Lung (tissue), 12 donors: Measurements from ENCODE around the gene PPM1B. TPM values are rescaled to one million over a fixed set of nuclear protein-coding genes. Genes with fewer than 3 reads are reported as not detected.

Experiments used
- ATAC-seq: fragments of 200-7000 bp; cut with Tn5 transposase; one replicate; pipeline ENCODE4 v1.9.1; 2020; ENCODE audit warnings: moderate number of reproducible peaks; ENCODE audit not compliant: insufficient read depth, low FRiP score
- DNase-seq, 3 donors: peaks; one replicate each; pipeline ENCODE4 v3.0.0-alpha.2; 2013 to 2017
- H3K27ac ChIP-seq, 2 donors: one replicate each; pipeline ENCODE4 v1.5.1; 2013; ENCODE audit warnings: mild to moderate bottlenecking in 2 of 2, moderate library complexity in 2 of 2, control low read depth in 1 of 2, inconsistent platforms in 1 of 2, low read depth in 1 of 2, low read length in 1 of 2
- H3K27me3 ChIP-seq, 3 donors: one replicate each; pipeline ENCODE4 v1.5.1; 2013; ENCODE audit warnings: low read length in 2 of 3; ENCODE audit not compliant: control insufficient read depth in 3 of 3, insufficient read depth in 3 of 3
- H3K36me3 ChIP-seq, 4 donors: one replicate each; pipeline ENCODE4 v1.5.1; 2013; ENCODE audit warnings: low read length in 4 of 4, mild to moderate bottlenecking in 1 of 4, moderate library complexity in 1 of 4; ENCODE audit not compliant: control insufficient read depth in 4 of 4, insufficient read depth in 4 of 4
- H3K4me1 ChIP-seq, 5 donors: one replicate each; pipeline ENCODE4 v1.5.1; 2013; ENCODE audit warnings: low read length in 5 of 5, mild to moderate bottlenecking in 2 of 5, moderate library complexity in 1 of 5; ENCODE audit not compliant: control insufficient read depth in 5 of 5, insufficient read depth in 5 of 5
- H3K4me3 ChIP-seq: one replicate; pipeline ENCODE4 v1.5.1; 2013; ENCODE audit warnings: mild to moderate bottlenecking, control low read depth, moderate library complexity
- H3K9ac ChIP-seq, 2 donors: one replicate each; pipeline ENCODE4 v1.5.1; 2013; ENCODE audit warnings: low read length in 2 of 2, control low read depth in 1 of 2; ENCODE audit not compliant: insufficient read depth in 1 of 2
- H3K9me3 ChIP-seq, 4 donors: one replicate each; pipeline ENCODE4 v1.5.1; 2013; ENCODE audit warnings: low read length in 3 of 4, mild to moderate bottlenecking in 1 of 4, moderate library complexity in 1 of 4; ENCODE audit not compliant: control insufficient read depth in 4 of 4, insufficient read depth in 3 of 4
- CTCF ChIP-seq: IDR thresholded peaks from 2 replicates; pipeline ENCODE4 v1.5.1; 2012; ENCODE audit warnings: mild to moderate bottlenecking; ENCODE audit errors: control extremely low read depth, extremely low read depth
- WGBS, 2 donors: extraction: QIAGEN DNeasy Blood & Tissue Kit; methylation state at CpG; one replicate each; pipeline ENCODE4 v1.1.7; 2013; 5-methylcytosine and 5-hydroxymethylcytosine counted together
- polyA plus RNA-seq, 2 donors: library from polyadenylated mRNA; stranded (reverse); fragments of 200-250 nt; gene quantifications; one replicate each; pipeline ENCODE4 v1.2.1, GENCODE V29; 2013
- total RNA-seq, 2 donors: library from RNA; depleted of rRNA in 1 of 2; stranded (reverse); fragments of >200 nt in 1 of 2; gene quantifications; one replicate each; pipeline ENCODE4 v1.2.1, GENCODE V29; 2014 to 2021
- donor health status: control.
- donor health status: control.
- donor health status: Bipolar disorder and iron deficiency.
- donor health status: healthy.
- donor health status: DM: yes; HTN: yes; CAD: no.

Gene PPM1B
- total and polyA plus RNA-seq, 4 donors = 18.2 to 66.2 (median 29.6) TPM

- Histone ChIP-seq H3K4me1 (peaks cover 0 to 3% (median 0%) of the 10 kb centered on the region in 5 donors), H3K9me3 (no peaks in the 10 kb centered on the region), H3K4me3 (no peak overlapping the region), H3K9ac (no peak overlapping the region), H3K27me3 (peaks cover 0 to 2% (median 0%) of the 10 kb centered on the region in 3 donors), H3K36me3 (no peaks in the 10 kb centered on the region), H3K27ac (no peak overlapping the region)
- DNase-seq (peak in 2 of 3 donors; percentile 3 to 22), ATAC-seq (no peak)
- 42 to 65% methylated on average over 2 of the region's 2 CpGs for WGBS, 2 donors
- TF ChIP-seq CTCF = no peak
Observed at GRCh38 chr2:44135771-44136170, 32.9 kb upstream of the PPM1B start.

GRCh38 chr2:44136252-44136651, 32.4 kb upstream of the PPM1B start:
- Histone ChIP-seq H3K27me3 (peaks cover 0 to 2% (median 0%) of the 10 kb centered on the region in 3 donors), H3K4me3 (no peak overlapping the region), H3K9ac (no peak overlapping the region), H3K9me3 (no peaks in the 10 kb centered on the region), H3K27ac (no peak overlapping the region), H3K4me1 (peaks cover 0 to 3% (median 0%) of the 10 kb centered on the region in 5 donors), H3K36me3 (no peaks in the 10 kb centered on the region)
- DNase-seq (no peak), ATAC-seq (no peak)
- no peak for TF ChIP-seq CTCF
- WGBS, 2 donors = 69 to 78% methylated on average over 3 of the region's 3 CpGs

- no peak for TF ChIP-seq CTCF
- H3K4me1 ChIP-seq = peaks cover 0 to 3% (median 0%) of the 10 kb centered on the region in 5 donors
- 94 to 96% methylated on average over 4 of the region's 4 CpGs for WGBS, 2 donors
- H3K27ac ChIP-seq = no peak overlapping the region
- no peaks in the 10 kb centered on the region for H3K36me3 ChIP-seq
- ATAC-seq (no peak), DNase-seq (no peak)
- H3K4me3 ChIP-seq = no peak overlapping the region
- no peak overlapping the region for H3K9ac ChIP-seq
- H3K27me3 ChIP-seq = peaks cover 0 to 2% (median 0%) of the 10 kb centered on the region in 3 donors
- H3K9me3 ChIP-seq = no peaks in the 10 kb centered on the region
Observed at GRCh38 chr2:44137048-44137447, 31.6 kb upstream of the PPM1B start.
